SK-N-SH treated with all-trans-retinoic acid at 6 μM for 48 hours (cell line): ENCODE results near the gene TGFB2.
A peak's percentile ranks its signal among the peaks of the same experiment; 100 is the strongest.

Source experiments
- BACH2 ChIP-seq: fragments of 250-450 bp; sonication (Bioruptor Pico); IDR thresholded peaks from 2 replicates; pipeline ENCODE4 v1.9.0; 2021; ENCODE audit warnings: mild to moderate bottlenecking, borderline replicate concordance
- RARB ChIP-seq: fragments of 250-450 bp; sonication (Bioruptor Pico); IDR thresholded peaks from 2 replicates; pipeline ENCODE4 v1.8.0; 2021; ENCODE audit warnings: mild to moderate bottlenecking, moderate library complexity
- TF ChIP-seq, protein P1 (sequence below): fragments of 250-450 bp; sonication (Bioruptor Pico); IDR thresholded peaks from 2 replicates; pipeline ENCODE4 v1.8.0; 2020; ENCODE audit warnings: mild to moderate bottlenecking, moderate library complexity, borderline replicate concordance
- TF ChIP-seq, protein P2 (sequence below): fragments of 250-450 bp; sonication (Bioruptor Pico); IDR thresholded peaks from 2 replicates; pipeline ENCODE4 v1.8.0; 2021; ENCODE audit warnings: low read depth, mild to moderate bottlenecking, moderate library complexity, borderline replicate concordance

DNA sequence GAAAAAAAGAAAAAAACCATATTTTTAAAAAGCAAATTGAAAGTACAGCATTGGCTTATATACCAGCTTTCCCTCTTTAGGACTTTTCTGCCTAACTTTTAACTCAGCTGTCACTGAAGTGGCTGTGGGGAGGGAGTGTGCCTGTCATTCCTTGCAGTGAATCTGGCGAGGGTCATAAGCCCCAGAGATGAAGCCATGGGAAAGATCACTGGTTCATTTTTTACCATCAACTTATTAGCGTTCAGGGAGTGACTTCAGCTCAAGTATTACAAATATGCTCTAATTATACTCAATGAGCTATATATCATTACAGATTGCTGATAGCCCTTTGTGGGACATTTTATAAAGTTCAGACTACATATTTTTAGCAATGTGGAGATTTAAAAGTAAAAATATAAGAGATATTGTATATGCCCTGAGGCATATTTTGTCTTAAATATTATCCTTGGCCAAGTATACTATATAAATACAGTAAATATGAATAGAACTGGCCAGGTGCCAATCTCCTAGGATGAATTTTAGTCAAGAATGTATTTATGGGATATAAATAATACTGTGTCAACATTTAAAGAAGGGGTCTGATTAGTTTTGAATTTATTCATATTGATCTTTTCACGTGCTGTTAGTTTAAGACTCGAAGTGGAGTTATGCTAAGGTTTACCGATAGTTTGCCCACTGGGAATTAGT lies 4.4 kb downstream of the TGFB2 start:
- TF ChIP-seq, protein P1, sequence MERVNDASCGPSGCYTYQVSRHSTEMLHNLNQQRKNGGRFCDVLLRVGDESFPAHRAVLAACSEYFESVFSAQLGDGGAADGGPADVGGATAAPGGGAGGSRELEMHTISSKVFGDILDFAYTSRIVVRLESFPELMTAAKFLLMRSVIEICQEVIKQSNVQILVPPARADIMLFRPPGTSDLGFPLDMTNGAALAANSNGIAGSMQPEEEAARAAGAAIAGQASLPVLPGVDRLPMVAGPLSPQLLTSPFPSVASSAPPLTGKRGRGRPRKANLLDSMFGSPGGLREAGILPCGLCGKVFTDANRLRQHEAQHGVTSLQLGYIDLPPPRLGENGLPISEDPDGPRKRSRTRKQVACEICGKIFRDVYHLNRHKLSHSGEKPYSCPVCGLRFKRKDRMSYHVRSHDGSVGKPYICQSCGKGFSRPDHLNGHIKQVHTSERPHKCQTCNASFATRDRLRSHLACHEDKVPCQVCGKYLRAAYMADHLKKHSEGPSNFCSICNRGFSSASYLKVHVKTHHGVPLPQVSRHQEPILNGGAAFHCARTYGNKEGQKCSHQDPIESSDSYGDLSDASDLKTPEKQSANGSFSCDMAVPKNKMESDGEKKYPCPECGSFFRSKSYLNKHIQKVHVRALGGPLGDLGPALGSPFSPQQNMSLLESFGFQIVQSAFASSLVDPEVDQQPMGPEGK (CRISPR knock-in tag), result peak; percentile 7; the same call in 1 of the 2 replicates
- TF ChIP-seq, protein P2, sequence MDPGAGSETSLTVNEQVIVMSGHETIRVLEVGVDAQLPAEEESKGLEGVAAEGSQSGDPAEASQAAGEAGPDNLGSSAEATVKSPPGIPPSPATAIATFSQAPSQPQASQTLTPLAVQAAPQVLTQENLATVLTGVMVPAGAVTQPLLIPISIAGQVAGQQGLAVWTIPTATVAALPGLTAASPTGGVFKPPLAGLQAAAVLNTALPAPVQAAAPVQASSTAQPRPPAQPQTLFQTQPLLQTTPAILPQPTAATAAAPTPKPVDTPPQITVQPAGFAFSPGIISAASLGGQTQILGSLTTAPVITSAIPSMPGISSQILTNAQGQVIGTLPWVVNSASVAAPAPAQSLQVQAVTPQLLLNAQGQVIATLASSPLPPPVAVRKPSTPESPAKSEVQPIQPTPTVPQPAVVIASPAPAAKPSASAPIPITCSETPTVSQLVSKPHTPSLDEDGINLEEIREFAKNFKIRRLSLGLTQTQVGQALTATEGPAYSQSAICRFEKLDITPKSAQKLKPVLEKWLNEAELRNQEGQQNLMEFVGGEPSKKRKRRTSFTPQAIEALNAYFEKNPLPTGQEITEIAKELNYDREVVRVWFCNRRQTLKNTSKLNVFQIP (CRISPR knock-in tag), result no peak
- no peak for TF ChIP-seq BACH2 (CRISPR knock-in tag)
- TF ChIP-seq RARB (CRISPR knock-in tag), result no peak
